ENCODE results near the gene GPR4.

Gene GPR4

DNA sequence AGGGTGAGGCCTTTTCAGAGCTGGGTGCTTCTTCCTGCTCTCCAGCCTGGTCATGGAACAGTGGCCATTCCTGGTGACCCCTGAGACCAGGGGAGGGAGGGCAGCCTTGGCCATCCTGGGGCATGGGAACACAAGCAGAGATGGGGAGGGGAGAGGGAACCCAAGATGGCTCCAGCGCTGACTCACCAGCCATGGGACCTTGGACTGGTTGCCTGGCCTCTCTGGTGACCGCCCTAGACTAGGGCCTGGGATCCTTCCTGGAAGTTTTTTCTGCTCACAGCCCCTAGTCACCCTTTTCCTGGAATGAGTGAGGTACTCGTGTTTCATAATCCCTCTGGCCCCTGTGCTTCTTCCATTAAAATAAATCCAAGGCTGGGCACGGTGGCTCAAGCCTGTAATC, 14.1 kb downstream of the GPR4 start:
- DNase-seq: no peak

DNA sequence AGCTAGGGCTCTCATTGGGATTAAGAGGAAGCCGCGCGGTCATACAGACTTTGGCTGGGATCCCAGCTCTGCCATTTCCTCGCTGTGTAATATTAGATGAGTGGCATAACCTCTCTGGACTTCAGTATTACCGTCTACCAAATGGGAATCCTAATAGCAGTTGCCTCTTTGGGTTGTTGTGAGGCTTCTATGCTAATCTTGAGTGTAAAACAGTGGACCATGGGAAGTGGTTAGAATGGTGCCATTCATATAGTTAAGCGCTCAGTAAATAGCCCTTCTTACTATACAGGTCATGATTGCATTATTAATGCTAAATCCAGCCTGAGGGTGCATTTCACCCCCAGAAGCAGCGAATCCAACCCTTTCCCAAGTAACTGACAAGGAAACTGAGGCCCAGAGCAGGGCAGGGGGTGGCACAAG, 16.8 kb downstream of the GPR4 start:
- DNase-seq: no peak

DNA sequence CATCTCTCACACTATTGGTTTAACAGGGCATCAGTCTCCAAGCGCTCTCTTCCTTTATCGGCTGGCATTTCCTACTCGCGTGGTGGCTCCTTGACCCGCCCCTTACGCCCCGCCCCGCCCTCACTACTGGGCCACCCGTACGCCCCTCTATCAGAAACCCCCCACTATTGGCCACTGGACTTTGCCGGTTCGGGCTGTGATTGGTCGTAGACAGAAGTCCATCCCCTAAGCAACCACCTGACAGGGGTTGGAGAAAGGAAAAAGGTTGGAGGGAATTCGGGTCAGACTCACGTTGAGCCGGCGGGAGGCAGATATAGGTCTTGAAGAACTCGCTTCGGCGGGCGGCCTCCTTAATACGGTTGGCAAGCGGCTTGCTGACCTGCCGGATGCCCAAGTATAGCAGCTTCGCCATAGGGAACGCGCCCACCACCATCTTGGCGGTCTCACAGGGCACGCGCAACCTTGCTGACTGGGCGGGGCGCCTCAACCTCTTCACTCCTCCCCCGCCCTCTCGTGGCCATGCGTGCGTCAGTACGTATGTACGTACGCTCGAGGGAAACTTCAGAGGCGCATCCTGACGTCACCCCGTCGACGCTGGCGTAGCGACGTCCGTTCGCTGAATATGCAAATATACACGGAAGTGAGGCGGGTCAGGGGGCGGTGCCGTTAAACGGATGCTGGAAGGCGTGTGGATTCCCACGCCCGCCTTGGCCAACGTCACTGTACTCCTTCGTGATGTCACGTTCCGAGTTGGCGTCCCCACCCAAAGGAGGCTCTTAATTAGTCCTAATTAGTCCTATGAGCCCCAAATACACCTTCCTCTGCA, 17.5 kb downstream of the GPR4 start, which contains the start of gene OPA3:
Gene OPA3, minus strand, starts transcription at position 471 of the 826 bp plus-strand sequence. Its CDS starts 38 bp downstream, at position 433.
- peak; percentile 96 for DNase-seq

DNA sequence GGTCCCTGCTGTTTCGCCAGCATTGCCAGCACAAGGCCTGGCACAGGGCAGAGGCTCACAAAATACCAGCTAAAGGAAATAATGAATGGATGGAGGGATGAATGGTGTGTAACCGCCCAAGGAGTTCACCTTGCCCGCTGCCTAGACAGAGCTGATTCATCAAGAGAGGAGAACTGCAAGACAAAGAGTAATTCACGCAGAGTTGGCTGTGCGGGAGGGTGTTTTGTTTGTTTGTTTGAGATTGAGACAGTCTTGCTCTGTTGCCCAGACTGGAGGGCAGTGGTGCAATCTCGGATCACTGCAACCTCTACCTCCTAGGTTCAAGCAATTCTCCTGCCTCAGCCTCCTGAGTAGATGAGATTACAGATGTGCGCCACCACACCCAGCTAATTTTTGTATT, 20.4 kb downstream of the GPR4 start:
- DNase-seq: no peak

DNA sequence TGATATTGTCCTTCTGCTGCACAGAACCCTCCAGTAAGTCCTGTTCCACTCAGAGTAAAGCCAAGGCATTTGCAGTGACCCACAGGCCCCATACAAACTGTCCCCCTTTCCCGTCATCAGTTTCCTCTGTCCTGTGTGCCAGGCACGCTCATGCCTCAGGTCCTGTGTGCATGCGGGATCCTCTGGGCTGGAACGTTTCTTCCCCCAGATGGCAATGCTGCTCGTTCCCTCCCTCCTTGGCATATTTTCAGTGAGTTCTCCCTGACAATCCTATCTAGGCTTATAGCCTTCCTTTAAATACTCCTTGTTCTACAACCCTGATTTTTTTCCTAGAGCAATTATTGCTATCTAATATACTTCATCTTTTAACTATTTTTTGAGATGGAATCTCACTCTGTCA, 23.2 kb downstream of the GPR4 start:
- DNase-seq: no peak

DNA sequence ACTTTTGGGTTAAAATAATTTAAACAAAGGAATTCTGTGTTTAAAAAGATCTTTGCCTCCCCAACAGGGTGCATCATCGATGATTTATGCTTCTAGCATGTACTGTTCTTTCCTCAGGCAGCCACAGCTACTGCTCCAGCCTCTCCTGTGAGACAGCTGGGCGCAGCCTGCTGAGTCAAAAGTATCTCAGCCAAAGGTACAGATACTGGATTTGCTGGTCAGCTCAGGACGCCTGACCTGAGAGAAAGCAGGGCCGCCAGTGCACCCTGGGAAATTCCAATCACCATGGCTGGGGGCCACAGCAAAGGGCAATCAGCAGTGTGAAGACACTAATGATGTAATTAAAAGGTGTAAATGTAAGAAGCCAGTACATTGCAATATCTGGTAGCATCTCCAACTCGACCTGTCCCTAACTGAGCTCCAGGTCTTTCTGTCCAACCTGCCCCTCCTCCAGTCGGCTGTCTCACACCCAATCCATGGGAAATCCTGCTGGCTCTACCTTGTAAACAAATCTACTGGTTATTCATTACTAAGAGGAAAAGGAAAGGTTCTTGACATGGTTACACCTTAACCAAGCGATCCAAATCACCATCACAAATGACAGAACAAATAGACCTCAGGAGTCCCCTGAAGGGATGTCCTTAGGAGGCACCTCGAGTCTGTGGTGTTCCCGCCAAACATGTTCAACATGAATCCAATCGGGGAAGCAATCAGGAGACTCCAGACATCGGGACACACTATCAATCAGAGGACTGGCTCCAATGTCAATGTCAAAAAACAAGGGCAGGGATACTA, 24.7 kb downstream of the GPR4 start:
- DNase-seq: no peak

DNA sequence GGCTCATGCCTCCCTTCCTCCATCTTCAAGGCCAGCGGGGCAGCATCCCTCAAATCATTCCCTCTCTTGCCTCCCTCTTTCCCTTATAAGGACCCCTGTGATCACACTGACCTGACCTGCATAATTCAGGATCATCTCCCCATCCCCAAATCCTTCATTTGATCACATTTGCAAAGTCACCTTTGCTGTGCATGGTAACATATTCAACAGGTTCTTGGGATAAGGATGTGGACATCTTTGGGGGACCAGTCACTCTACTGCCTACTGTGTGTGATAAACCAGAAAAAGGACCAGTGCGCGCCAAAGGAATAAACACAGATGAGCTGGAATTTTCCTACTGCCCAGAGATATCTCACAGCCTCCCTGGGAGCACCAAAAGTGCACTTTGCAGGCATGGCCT, 25.3 kb downstream of the GPR4 start:
- no peak for DNase-seq

DNA sequence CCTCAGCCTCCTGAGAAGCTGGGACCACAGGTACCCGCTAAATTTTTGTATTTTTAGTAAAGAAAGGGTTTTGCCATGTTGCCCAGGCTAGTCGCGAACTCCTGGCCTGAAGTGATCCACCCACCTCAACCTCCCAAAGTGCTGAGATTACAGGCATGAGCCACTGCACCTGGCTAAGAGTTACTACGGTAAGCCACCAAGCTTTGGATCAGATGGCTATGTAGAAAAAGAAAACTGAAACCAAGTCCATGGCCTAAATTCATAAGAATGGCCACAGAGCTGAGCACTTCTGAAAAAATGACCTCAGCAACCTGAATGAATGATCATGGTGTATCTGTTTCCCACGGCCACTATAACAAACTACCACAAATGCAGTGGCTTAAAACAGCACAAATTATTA, 26.8 kb downstream of the GPR4 start:
- DNase-seq: no peak

DNA sequence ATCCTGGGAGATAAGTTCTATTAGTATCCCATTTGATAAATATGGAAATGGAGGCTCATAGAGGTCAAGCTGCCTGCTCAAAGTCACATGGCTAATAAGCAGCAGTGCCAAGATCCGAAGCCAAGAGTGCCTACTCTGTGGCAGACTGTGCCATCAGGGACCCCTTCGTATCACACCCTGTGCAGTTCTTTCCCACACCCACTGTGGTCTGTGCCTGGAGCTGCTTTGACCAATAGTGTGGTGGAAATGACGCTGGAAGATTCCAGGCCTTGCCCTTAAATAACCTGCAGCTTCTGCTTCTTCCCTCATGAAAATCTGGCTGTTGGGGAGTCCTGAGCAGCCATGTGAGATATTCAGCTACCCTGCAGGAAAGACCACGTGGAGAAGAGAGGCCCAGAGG, 27.5 kb downstream of the GPR4 start:
- no peak for DNase-seq

DNA sequence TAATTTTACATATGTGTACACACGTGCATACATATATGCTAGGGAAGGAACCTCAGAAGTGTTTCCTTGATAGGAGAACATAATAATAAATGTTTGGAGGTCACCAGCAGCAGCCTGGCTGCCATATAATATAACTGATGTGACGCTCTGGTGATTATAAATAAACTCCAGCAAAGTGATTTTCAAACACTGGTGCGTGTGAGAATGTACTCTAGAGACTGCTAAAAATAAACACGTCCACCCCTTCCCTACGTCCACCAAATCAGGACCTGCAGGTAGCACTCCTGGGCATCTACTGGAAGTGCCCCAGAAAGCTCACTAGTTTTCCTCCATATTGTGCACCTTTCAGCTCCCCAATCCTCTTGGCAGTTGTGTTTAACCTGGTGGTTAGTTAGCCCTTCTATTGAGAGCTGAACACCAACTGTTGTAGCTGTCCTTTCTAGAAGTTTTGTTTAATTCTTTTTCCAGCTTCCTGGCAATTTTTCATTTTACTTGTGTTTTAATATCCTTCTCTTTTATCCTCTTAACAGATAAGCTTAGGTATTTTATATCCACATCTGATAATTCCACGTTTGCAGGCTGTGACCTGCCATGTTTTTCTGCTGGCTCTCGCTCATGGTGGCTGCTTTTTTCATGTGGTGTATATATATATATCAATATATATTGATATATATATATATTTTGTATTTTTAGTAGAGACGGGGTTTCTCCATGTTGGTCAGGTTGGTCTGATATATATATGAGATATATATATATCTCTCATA, 30.4 kb downstream of the GPR4 start:
- DNase-seq: no peak

DNA sequence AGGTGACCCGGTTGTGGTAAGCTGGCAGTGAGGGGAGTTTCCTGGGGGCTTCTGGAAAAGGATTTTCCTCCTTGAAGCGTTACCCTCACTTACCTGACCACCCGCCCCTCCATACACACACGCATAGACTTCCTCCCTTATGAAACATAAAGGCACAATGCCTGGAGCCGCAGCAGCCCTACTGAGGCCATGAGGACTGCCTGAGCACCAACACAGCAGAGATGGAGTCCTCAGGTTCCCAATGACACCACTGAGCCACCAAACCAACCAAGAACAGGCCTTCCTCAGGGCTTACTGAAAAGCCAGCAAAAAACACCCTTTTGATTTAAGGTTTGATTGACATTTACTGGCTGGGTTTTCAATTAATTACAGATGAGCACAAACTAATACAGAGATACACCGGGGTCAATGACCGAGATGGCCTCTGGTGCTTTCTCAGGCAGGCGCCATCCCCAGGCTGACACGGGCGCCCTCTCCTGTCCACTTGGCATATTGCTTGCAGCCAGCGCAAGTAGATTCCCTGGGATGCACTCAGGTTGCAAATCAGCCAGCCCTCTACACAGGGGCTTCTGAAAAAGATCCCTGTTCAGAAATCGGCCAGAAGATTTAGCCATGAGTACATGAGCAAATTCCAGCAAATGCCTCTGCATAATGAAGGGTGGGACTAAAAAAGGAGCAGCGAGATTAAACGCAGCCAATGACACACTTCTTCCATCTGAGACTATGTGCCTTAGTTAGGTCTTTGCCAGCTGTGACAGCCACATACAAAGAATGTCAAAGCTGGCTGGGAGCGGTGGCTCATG, 32.2 kb downstream of the GPR4 start:
- DNase-seq: peak; percentile 45

DNA sequence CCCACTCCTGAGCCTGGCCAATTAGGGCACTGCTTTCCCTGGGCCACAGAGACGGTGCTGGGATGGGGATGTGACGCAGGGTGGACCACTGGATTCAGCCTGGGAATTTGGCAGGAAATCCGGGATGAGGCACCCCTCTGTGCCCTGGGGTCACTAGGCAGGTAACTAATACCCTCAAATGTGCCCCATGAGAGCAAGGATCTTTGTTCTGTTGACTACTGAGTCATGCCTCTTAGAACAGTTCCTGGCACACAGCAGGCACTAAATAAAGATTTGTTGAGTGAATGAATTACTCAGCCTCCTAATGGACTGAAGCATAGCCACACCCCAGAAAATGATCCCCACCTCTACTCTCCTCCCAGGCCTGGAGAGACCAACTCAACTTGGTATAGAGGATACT, 33.3 kb downstream of the GPR4 start:
- no peak for DNase-seq

DNA sequence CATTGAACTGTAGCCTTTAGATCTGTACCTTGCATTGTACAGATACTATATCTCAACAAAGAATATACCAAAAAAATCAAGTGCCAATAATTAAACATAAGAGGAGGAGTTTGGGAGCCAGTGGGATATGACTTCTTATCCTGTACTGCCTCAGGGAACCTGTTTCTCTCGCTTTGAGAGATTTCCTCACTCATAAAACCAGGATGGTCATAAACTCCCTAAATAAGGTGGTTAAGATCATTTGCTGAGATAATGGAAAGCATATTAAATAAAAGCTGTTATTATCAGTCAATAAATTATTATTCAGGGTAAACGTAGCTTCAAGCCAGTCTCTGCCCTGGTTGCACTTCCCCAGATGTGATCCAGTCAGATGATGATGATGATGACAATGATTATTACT, 34.4 kb downstream of the GPR4 start:
- no peak for DNase-seq

DNA sequence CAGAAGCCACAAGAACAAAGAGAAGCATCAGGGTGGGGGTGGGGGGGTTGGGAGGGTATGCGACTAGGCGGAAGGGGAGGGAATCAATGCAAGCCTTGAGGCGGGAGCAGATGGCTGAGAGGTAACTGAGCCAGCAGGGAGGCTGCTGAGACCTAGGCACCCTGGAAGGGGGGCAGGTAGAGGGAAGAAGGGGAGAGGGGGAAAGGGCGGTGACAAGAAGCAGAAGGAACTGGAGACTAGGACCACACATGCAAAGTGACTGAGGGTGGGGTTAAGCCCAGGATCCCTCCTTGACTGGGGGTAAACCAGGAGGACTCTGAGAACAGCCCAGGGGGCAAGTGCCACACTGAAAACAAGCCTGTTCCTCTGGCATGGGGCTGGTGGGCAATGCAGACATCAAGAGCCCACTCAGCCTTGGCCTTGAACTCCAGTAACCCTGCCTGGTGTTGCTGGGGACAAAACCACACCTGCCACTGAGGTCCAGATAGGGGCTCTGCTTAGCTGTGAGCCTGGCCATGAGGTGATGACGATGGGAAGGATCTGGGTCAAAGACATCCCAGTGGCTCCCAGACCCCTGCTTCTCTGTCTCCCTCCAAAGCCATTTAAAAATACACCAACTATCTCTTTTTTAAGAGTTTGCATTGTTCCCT, 37.8 kb downstream of the GPR4 start:
- DNase-seq: no peak

DNA sequence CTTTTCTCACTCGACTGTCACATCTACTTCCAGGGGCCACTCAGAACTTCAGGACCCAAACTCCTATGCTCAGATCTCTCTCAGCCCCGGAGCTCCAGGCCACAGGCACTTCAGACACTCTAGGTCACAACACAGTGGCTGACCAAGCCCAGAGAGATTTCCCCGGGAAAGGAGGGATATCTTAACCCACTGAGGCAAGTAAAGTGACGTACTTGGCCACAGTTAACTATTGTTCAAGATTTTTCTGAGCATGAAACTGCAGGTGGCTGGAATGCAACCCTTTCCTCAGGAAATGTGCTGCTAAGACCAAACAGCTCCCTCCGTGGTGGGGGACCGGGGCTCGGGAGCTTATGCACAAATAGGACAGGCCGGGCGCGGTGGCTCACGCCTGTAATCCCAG, 41.3 kb downstream of the GPR4 start:
- DNase-seq: no peak

DNA sequence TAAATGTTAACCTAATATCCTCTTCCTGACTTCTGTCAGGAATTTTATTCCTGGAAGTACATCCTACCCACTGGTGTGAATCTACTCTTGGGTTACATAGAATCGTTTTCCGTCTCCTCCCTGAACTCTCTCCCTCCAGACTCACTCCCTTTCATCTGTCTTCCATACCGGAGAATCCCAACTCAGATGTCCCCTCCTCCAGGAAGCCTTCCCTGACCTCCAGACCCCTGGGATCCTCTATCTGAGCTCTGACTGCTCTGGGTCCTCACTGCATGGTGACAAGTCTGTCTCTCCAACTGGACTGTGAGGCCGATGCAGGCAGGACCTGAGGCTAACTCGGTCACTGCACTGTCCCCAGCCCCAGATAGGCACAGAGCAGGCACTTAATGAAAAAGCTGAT, 42.0 kb downstream of the GPR4 start:
- DNase-seq: no peak

DNA sequence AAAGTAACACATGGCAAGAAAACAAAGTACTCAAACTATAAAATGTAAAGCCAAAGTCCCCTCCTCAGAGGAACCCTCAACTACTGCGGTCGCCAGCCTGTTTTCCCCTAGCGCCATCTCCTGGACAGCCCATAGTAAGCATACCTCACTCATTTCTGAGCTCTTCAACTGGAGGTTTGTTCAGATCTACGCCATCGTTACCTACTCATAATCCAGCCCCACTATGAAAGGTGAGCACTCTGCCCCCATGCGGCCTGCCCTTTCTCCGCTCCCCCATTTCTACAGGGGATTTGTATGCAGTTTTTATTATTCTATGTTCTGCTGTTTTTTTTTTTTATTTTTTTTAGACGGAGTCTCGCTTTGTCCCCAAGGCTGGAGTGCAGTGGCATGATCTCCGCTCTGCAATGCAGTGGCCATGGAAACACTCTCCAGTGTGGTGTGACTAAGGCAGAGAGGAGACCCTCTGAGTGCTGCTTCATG, 43.6 kb downstream of the GPR4 start:
- peak; percentile 48 for DNase-seq

DNA sequence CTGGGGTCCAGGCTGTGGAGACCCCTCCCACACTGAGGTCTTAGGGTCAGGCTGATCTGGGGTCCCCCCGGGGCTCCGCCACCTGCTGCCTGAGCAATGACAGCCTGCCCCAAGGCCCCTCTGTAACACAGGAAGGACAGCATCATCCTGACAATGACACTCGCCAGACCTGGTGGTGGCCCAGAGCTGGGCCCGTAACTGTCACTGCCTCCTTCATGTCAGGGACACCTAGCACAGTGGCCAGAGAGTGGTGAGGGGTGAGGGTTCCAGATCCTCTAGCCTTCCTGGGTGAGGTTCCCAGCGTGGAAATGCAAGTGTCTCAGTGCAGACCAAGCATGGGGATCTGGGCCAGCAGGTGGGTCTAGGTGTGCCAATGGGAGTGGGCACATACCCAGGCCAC, 45.2 kb downstream of the GPR4 start:
- DNase-seq: no peak

DNA sequence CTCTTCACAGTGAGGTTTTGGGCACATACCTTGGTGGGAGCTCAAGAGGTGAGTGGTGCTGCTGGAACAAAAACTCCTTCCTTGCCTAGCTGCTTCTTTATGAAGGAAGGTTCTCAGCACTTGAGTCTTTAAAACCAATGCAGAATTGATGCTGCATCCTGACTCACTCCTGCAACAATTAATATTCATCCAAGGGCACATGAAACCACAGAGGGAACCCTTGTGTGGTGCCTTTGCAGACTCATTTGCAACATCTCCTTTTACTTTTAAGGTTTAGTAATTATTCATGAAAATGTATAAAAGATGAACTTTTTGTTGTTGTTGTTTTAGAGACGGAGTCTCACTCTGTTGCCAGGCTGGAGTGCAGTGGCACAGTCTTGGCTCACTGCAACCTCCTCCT, 47.5 kb downstream of the GPR4 start:
- no peak for DNase-seq

DNA sequence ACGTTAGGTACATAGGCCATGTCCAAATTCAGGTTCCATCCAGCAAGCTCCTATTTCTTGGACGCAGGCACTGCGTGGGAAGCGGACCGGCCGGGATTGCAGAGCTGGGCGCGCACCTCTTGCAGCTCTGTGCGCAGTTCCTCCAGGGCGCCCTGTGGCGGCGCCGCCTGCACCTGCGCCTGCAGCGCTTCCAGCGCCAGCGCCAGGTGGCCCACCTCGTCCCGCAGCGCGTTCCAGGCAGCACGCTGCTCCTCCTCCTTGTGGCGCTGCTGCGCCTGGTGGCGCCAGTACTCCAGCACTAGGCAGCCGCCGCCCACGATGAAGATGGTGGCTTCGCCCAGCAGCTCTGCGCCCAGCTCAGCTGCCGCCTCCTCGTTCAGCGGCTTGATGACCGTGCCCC, 48.5 kb downstream of the GPR4 start:
- no peak for DNase-seq

DNA sequence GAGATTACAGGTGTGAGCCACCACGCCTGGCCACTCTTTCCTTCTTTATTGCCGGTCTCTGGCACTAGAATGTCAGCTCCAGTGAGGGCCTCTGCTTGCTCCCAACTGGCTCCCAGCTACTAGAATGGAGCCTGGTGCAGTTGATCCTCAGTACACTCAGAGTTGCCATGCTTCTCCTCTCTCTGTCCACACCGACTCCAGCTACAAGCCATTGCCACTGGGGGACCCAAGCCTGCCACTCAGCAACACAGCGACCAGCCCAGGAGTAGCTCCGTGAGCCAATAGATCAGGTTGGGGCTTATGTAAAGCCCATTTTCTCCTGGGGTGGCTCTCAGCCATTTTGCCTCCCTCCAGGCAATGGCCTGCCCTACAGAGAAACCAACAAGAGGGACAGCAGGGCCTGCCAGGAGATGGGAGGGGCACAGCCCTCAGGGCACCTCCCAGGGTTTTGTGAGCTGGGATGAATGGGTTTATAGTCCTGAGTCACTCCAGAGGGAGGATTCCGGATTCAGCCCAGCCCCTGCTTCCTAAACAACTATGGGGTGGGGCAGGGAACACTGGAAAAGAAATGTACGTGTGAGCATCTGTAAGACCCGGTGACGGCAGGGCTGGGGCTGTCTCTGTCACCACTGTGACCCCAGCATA, 53.9 kb downstream of the GPR4 start:
- DNase-seq: no peak

All from T-helper 9 cell (primary cell).